CD4-positive, alpha-beta memory T cell (primary cell): ENCODE data around the gene STX3. TPM values are rescaled to one million over a fixed set of nuclear protein-coding genes. Genes with fewer than 3 reads are reported as not detected.
"Not testable (repeated sequence)": the region's sequence is repeated elsewhere in the genome, so short reads cannot be mapped to it uniquely, and the experiment has no call there.

Experiments used
- CTCF ChIA-PET: fragments of 350-600 bp; sonication (Branson Sonifier 250); formaldehyde crosslinking; loops from one replicate; lab custom pipeline; 2021; ENCODE audit warnings: inconsistent platforms; ENCODE audit not compliant: partially characterized antibody; lab: Charles Lee
- POLR2A ChIA-PET: fragments of 350-600 bp; sonication (Branson Sonifier 250); formaldehyde crosslinking; loops from one replicate; lab custom pipeline; 2021; ENCODE audit not compliant: partially characterized antibody; lab: Charles Lee
- DNase-seq, 5 donors: peaks; one replicate each; pipeline versions ENCODE4 v3.0.0 to v3.0.0-alpha.2; 2020 to 2022; ENCODE audit warnings: mixed read lengths in 1 of 5
- H3K27ac ChIP-seq: one replicate; pipeline ENCODE4 v1.7.0; 2013; ENCODE audit warnings: low read depth, low read length
- H3K27me3 ChIP-seq: 2 replicates; pipeline ENCODE4 v1.7.0; 2013; ENCODE audit warnings: mild to moderate bottlenecking, low read length, moderate library complexity; ENCODE audit not compliant: insufficient read depth
- H3K36me3 ChIP-seq: 2 replicates; pipeline ENCODE4 v1.7.0; 2013; ENCODE audit warnings: mild to moderate bottlenecking, low read length, moderate library complexity; ENCODE audit not compliant: insufficient read depth
- H3K4me1 ChIP-seq: 2 replicates; pipeline ENCODE4 v1.7.0; 2013; ENCODE audit warnings: mild to moderate bottlenecking, low read length, moderate library complexity; ENCODE audit not compliant: insufficient read depth
- H3K4me3 ChIP-seq, 2 donors: one replicate each; pipeline ENCODE4 v1.7.0; 2013; ENCODE audit warnings: low read length in 2 of 2, mild to moderate bottlenecking in 1 of 2
- H3K9me3 ChIP-seq, 2 donors: one replicate each; pipeline ENCODE4 v1.7.0; 2013; ENCODE audit warnings: low read length in 2 of 2, control low read depth in 1 of 2; ENCODE audit not compliant: control insufficient read depth in 1 of 2
- H3K27ac Mint-ChIP-seq, 7 donors: one replicate each; pipeline ENCODE4 v1.8.0; 2020 to 2021; ENCODE audit warnings: mixed read lengths in 7 of 7, mild to moderate bottlenecking in 6 of 7, inconsistent platforms in 3 of 7, moderate library complexity in 3 of 7
- H3K27me3 Mint-ChIP-seq, 2 donors: one replicate each; pipeline ENCODE4 v1.8.0; 2020 to 2021; ENCODE audit warnings: mixed read lengths in 2 of 2
- H3K36me3 Mint-ChIP-seq, 2 donors: one replicate each; pipeline ENCODE4 v1.8.0; 2020 to 2021; ENCODE audit warnings: mixed read lengths in 2 of 2, inconsistent platforms in 1 of 2, mild to moderate bottlenecking in 1 of 2
- H3K4me1 Mint-ChIP-seq, 4 donors: one replicate each; pipeline ENCODE4 v1.8.0; 2020 to 2021; ENCODE audit warnings: mixed read lengths in 4 of 4, mild to moderate bottlenecking in 1 of 4
- H3K4me3 Mint-ChIP-seq, 8 donors: one replicate each; pipeline ENCODE4 v1.8.0; 2020 to 2021; ENCODE audit warnings: mixed read lengths in 8 of 8, mild to moderate bottlenecking in 7 of 8, moderate library complexity in 6 of 8, inconsistent platforms in 3 of 8
- H3K9me3 Mint-ChIP-seq, 8 donors: one replicate each; pipeline ENCODE4 v1.8.0; 2020 to 2021; ENCODE audit warnings: mixed read lengths in 8 of 8, mild to moderate bottlenecking in 5 of 8, inconsistent platforms in 3 of 8, moderate library complexity in 1 of 8
- intact Hi-C: fragments of 100-400 bp; cut with micrococcal nuclease; formaldehyde crosslinking; loops from one replicate; pipeline ENCODE4 v1.15.1; 2023
- polyA plus RNA-seq, 2 donors: library from polyadenylated mRNA; unstranded; fragments of 300-500 nt; fragmentation: Illumina TruSeq; gene quantifications; one replicate each; pipeline ENCODE4 v1.2.3, GENCODE V29; 2021
- total RNA-seq, 2 experiments: library from RNA; stranded (reverse); gene quantifications; one replicate each; pipeline ENCODE4 v1.2.3, GENCODE V29; 2021

The STX3 gene
- total and polyA plus RNA-seq, 4 experiments from 2014 or later, result 8.6 to 15.4 (median 11.1) TPM

DNA sequence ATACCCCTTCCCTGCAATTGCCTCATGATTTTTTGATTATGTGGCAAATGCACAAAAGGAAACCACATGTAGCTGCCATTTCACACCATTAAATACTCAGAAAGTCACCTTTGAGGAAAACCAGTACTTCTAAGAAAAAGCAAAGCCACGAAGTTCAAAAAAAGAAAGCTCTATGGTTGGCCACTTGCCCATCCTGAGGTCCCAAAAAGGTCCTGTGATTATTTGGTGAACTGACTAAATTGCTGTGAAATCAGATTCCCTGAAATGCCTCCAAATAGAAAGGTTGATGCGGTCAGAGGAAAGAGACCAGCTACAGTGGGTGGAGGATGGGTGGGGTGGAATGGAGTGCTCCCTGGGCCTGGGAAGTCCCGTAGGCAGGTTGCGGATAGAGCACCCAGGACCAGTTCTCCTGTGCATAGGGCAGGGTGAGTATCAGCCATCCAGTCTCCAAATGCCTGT is 28.5 kb downstream of the STX3 start:
- H3K4me1 ChIP-seq, result peaks cover 12% of the 10 kb centered on the region
- peaks cover 5% of the 10 kb centered on the region for H3K36me3 ChIP-seq
- H3K9me3 ChIP-seq, result no peaks in the 10 kb centered on the region
- CTCF ChIA-PET, result interaction anchor here (1.0 to 3.3 kb wide), 2 partner anchors 8 to 18 kb away, joined by 3 to 11 read pairs; no protein-coding TSS in a partner anchor
- peaks cover 14 to 54% (median 26%) of the 10 kb centered on the region in 4 donors for H3K4me1 Mint-ChIP-seq
- peaks cover 0 to 2% (median 0%) of the 10 kb centered on the region in 8 donors for H3K9me3 Mint-ChIP-seq
- peaks cover 12 to 29% of the 10 kb centered on the region in 2 donors for H3K36me3 Mint-ChIP-seq
- no peaks in the 10 kb centered on the region for H3K27me3 Mint-ChIP-seq
- no peak overlapping the region for H3K4me3 ChIP-seq
- no peaks in the 10 kb centered on the region for H3K27me3 ChIP-seq
- POLR2A ChIA-PET, result no interaction called here
- intact Hi-C loops, result no loop called here
- H3K27ac ChIP-seq, result no peak overlapping the region
- H3K27ac Mint-ChIP-seq, result peak overlapping the region in 1 of 7 donors; percentile 27
- H3K4me3 Mint-ChIP-seq, result peak overlapping the region in 3 of 8 donors; percentile 21 to 67 (median 63)
- DNase-seq, result no peak

DNA sequence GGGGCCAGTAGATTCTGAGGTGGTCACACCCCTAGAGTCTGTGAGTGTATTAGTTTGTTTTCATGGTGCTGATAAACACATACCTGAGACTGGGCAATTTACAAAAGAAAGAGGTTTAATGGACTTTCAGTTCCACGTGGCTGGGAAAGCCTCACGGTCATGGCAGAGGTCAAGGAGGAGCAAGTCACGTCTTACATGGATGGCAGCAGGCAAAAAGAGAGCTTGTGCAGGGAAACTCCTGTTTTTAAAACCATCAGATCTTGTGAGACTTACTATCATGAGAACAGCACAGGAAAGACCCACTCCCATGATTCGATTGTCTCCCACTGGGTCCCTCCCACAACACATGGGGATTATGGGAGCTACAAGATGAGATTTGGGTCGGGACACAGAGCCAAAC is 29.3 kb downstream of the STX3 start:
- POLR2A ChIA-PET, H3K36me3 ChIP-seq, H3K27me3 Mint-ChIP-seq, H3K9me3 ChIP-seq, H3K4me3 ChIP-seq, H3K27ac ChIP-seq, H3K9me3 Mint-ChIP-seq, H3K27me3 ChIP-seq, intact Hi-C loops, DNase-seq, H3K4me3 Mint-ChIP-seq, H3K27ac Mint-ChIP-seq: not testable (repeated sequence)
- H3K4me1 ChIP-seq, result peaks cover 12% of the 10 kb centered on the region
- Mint-ChIP-seq H3K4me1 (peaks cover 14 to 52% (median 26%) of the 10 kb centered on the region in 4 donors), H3K36me3 (peaks cover 13 to 30% of the 10 kb centered on the region in 2 donors)
- CTCF ChIA-PET, result interaction anchor here (1.7 to 3.3 kb wide), 2 partner anchors 17 to 30 kb away, joined by 9 to 11 read pairs; partner anchors contain the start of gene STX3

DNA sequence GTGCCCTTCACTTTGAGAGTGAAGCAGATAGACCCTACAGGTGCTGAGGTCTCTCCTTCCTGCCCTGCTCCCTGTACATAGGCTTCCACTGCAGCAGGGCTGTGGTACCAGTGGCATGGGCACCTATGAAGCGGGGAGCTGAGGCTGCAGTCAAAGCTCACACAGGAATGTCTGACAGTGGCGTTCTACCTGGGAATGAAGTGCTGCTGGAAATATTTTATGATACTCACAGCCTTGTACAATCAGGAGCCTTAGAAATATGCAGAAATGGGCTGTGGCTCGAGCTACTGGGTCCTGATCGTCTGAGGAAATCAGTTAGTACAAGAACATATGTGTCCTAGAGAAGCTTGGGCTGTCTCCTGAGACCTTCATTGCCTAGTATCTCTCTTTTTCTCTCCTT is 30.6 kb downstream of the STX3 start:
- Mint-ChIP-seq H3K27ac (peak overlapping the region in 1 of 7 donors; percentile 10), H3K36me3 (peaks cover 13 to 23% of the 10 kb centered on the region in 2 donors), H3K27me3 (no peaks in the 10 kb centered on the region), H3K4me1 (peaks cover 14 to 41% (median 25%) of the 10 kb centered on the region in 4 donors), H3K9me3 (peaks cover 0 to 2% (median 0%) of the 10 kb centered on the region in 8 donors), H3K4me3 (no peak overlapping the region)
- POLR2A ChIA-PET, result no interaction called here
- H3K36me3 ChIP-seq, result peaks cover 5% of the 10 kb centered on the region
- H3K4me1 ChIP-seq, result peaks cover 12% of the 10 kb centered on the region
- H3K27ac ChIP-seq, result no peak overlapping the region
- CTCF ChIA-PET, result interaction anchor here (1.2 to 3.3 kb wide), 4 partner anchors 14 to 31 kb away, joined by 3 to 11 read pairs (median 6); partner anchors contain the start of gene STX3
- no peaks in the 10 kb centered on the region for H3K27me3 ChIP-seq
- H3K4me3 ChIP-seq, result no peak overlapping the region
- no peak for DNase-seq
- intact Hi-C loops, result no loop called here
- no peaks in the 10 kb centered on the region for H3K9me3 ChIP-seq

DNA sequence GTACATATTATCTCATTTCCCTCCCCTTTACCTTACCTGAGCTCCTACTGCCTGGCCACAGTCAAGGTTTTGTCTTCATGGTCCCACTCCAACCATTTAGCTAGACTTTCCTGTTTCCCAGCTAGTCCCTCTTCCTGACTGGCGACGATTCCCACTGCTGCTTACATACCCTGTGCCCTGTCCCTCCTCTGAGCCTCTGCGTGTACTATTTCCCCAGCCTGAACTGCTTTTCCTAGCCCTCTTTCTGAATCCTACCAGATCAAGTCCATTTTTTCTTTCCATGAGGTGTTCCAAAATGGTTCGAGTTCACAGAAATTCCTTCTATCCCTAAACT is 32.0 kb downstream of the STX3 start:
- ChIA-PET POLR2A (no interaction called here), CTCF (interaction anchor here (1.1 kb wide), 1 partner anchor 14 kb away, joined by 4 read pairs; no protein-coding TSS in a partner anchor)
- Histone ChIP-seq H3K27ac (no peak overlapping the region), H3K4me3 (no peak overlapping the region), H3K27me3 (no peaks in the 10 kb centered on the region), H3K36me3 (peaks cover 5% of the 10 kb centered on the region), H3K9me3 (no peaks in the 10 kb centered on the region), H3K4me1 (peaks cover 12% of the 10 kb centered on the region)
- intact Hi-C loops, result no loop called here
- Mint-ChIP-seq H3K4me1 (peaks cover 14 to 38% (median 21%) of the 10 kb centered on the region in 4 donors), H3K27ac (peak overlapping the region in 2 of 7 donors; percentile 50 to 57), H3K36me3 (peaks cover 17 to 21% of the 10 kb centered on the region in 2 donors), H3K4me3 (no peak overlapping the region), H3K9me3 (peaks cover 0 to 2% (median 0%) of the 10 kb centered on the region in 8 donors), H3K27me3 (no peaks in the 10 kb centered on the region)
- no peak for DNase-seq

DNA sequence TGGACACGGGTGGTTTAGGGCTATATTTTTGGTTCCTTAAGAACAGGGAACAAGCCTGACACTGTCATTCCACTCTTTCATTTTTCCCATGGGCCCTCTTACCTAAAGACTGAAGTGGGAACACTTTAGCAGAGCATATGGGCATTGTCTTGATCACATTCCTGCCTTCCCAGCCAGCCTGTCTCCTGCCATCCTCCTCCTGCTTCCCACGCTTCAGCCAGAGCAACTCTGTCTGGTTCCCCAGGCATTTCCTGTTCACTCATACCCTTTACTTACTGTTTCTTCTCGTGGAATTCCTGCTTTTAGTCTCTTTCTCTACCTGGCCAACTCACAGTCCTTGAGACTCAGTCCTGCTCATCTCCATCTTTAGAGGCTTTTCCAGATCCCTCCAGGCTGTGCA is 32.6 kb downstream of the STX3 start:
- POLR2A ChIA-PET, result no interaction called here
- H3K9me3 Mint-ChIP-seq, result peaks cover 0 to 2% (median 0%) of the 10 kb centered on the region in 8 donors
- H3K4me1 Mint-ChIP-seq, result peaks cover 14 to 35% (median 20%) of the 10 kb centered on the region in 4 donors
- H3K4me3 ChIP-seq, result no peak overlapping the region
- H3K36me3 Mint-ChIP-seq, result peaks cover 23 to 26% of the 10 kb centered on the region in 2 donors
- DNase-seq, result no peak
- peak overlapping the region in 3 of 7 donors; percentile 2 to 57 (median 25) for H3K27ac Mint-ChIP-seq
- CTCF ChIA-PET, result interaction anchor here (1.0 to 1.1 kb wide), 2 partner anchors 14 to 34 kb away, joined by 3 to 4 read pairs; no protein-coding TSS in a partner anchor
- intact Hi-C loops, result no loop called here
- no peaks in the 10 kb centered on the region for H3K27me3 ChIP-seq
- no peaks in the 10 kb centered on the region for H3K9me3 ChIP-seq
- no peak overlapping the region for H3K4me3 Mint-ChIP-seq
- H3K27ac ChIP-seq, result no peak overlapping the region
- peaks cover 11% of the 10 kb centered on the region for H3K4me1 ChIP-seq
- peaks cover 5% of the 10 kb centered on the region for H3K36me3 ChIP-seq
- H3K27me3 Mint-ChIP-seq, result no peaks in the 10 kb centered on the region

DNA sequence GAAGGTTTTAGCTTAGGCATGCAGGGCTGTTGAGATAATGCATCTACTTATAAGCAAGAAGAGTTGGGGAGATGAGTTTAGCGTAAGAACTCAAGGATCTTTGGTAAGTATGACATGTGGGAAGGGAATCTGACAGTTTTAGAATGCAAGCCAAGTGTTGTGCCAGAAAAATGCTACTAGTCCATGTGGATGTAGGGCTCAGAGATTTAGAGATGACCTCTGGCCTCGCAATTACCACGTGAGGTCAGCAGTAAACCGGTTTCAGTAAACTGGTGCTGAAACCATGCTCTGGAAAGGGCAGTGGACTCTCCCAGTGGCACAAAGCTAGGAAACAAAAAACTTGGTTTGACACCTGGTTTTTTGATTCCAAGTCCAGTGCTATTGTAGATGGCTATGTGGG is 36.5 kb downstream of the STX3 start:
- no peaks in the 10 kb centered on the region for H3K27me3 ChIP-seq
- H3K9me3 ChIP-seq, result no peaks in the 10 kb centered on the region
- Mint-ChIP-seq H3K4me1 (peaks cover 4 to 9% (median 5%) of the 10 kb centered on the region in 4 donors), H3K4me3 (no peak overlapping the region), H3K27me3 (no peaks in the 10 kb centered on the region), H3K9me3 (no peaks in the 10 kb centered on the region), H3K27ac (no peak overlapping the region), H3K36me3 (peaks cover 31 to 48% of the 10 kb centered on the region in 2 donors)
- ChIA-PET CTCF (interaction anchor here (1.2 to 1.6 kb wide), 2 partner anchors 8 to 10 kb away, joined by 3 to 5 read pairs; no protein-coding TSS in a partner anchor), POLR2A (no interaction called here)
- intact Hi-C loops, result no loop called here
- H3K27ac ChIP-seq, result no peak overlapping the region
- DNase-seq, result no peak
- peaks cover 5% of the 10 kb centered on the region for H3K36me3 ChIP-seq
- no peaks in the 10 kb centered on the region for H3K4me1 ChIP-seq
- H3K4me3 ChIP-seq, result no peak overlapping the region

DNA sequence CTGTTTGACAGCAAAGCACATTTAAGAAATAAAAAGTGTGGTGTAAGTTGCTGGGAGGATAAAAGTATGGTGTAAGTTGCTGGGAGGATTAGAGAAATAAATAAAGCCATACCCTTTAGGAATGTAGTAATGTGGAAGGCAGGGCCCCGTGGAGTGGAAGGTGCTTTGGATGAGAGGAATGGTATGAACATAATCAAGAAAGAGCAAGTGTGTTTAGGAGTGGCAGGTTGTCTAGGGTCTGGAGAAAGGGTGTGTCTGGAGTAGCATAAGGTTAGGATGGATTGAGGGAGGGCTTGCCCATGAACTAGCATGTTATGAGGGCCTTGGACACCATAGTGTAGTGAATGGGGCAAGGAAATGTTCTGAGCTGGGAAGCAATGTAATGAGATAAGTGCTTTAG is 37.3 kb downstream of the STX3 start:
- H3K27ac ChIP-seq, result no peak overlapping the region
- H3K4me3 ChIP-seq, result no peak overlapping the region
- CTCF ChIA-PET, result interaction anchor here (0.9 to 1.2 kb wide), 2 partner anchors 9 to 38 kb away, joined by 3 read pairs; no protein-coding TSS in a partner anchor
- no peaks in the 10 kb centered on the region for H3K9me3 ChIP-seq
- H3K36me3 Mint-ChIP-seq, result peaks cover 27 to 48% of the 10 kb centered on the region in 2 donors
- no peak overlapping the region for H3K4me3 Mint-ChIP-seq
- intact Hi-C loops, result no loop called here
- H3K4me1 Mint-ChIP-seq, result peaks cover 0 to under 1% (median under 1%) of the 10 kb centered on the region in 4 donors
- no peaks in the 10 kb centered on the region for H3K9me3 Mint-ChIP-seq
- POLR2A ChIA-PET, result no interaction called here
- H3K27me3 ChIP-seq, result no peaks in the 10 kb centered on the region
- H3K27ac Mint-ChIP-seq, result peak overlapping the region in 3 of 7 donors; percentile 48 to 65 (median 48)
- no peaks in the 10 kb centered on the region for H3K4me1 ChIP-seq
- no peaks in the 10 kb centered on the region for H3K27me3 Mint-ChIP-seq
- DNase-seq, result no peak
- peaks cover 5% of the 10 kb centered on the region for H3K36me3 ChIP-seq
